Gastroesophageal sphincter (tissue), 3 donors: Measurements from ENCODE around the gene EXOC4.

Source experiments
- EP300 ChIP-seq: sonication (generic); formaldehyde crosslinking; IDR thresholded peaks from one replicate; pipeline ENCODE4 v1.6.1; 2017; ENCODE audit warnings: antibody characterized with exemption, mild to moderate bottlenecking
- POLR2AphosphoS5 ChIP-seq: sonication (generic); formaldehyde crosslinking; IDR thresholded peaks from one replicate; pipeline ENCODE4 v1.6.1; 2017; ENCODE audit warnings: antibody characterized with exemption
- TF ChIP-seq, protein P1 (sequence below), 4 experiments: fragments of 200-600 bp in 2 of 4; fragments of 450-650 bp in 2 of 4; sonication (generic) in 1 of 4; IDR thresholded peaks; one replicate each; pipeline ENCODE4 v1.5.1; 2017 to 2019; ENCODE audit warnings: antibody characterized with exemption in 4 of 4, mild to moderate bottlenecking in 2 of 4, moderate library complexity in 2 of 4

- TF ChIP-seq, protein P1, sequence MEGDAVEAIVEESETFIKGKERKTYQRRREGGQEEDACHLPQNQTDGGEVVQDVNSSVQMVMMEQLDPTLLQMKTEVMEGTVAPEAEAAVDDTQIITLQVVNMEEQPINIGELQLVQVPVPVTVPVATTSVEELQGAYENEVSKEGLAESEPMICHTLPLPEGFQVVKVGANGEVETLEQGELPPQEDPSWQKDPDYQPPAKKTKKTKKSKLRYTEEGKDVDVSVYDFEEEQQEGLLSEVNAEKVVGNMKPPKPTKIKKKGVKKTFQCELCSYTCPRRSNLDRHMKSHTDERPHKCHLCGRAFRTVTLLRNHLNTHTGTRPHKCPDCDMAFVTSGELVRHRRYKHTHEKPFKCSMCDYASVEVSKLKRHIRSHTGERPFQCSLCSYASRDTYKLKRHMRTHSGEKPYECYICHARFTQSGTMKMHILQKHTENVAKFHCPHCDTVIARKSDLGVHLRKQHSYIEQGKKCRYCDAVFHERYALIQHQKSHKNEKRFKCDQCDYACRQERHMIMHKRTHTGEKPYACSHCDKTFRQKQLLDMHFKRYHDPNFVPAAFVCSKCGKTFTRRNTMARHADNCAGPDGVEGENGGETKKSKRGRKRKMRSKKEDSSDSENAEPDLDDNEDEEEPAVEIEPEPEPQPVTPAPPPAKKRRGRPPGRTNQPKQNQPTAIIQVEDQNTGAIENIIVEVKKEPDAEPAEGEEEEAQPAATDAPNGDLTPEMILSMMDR (IDR thresholded peaks at IDR 0.05): no peak
- TF ChIP-seq POLR2AphosphoS5 (peak; percentile 61), EP300 (no peak)
Observed at GRCh38 chr7:133252858-133253518, at the start of gene EXOC4.
